Adrenal gland (tissue), 5 donors: ENCODE results near the gene BTN3A1.

Source experiments
- POLR2A ChIP-seq, 2 donors: fragments of 450-650 bp; IDR thresholded peaks; one replicate each; pipeline ENCODE4 v1.6.1; 2017; ENCODE audit warnings: antibody characterized with exemption in 2 of 2, mild to moderate bottlenecking in 2 of 2, moderate library complexity in 1 of 2
- TF ChIP-seq, protein P1 (sequence below), 6 experiments: fragments of 450-650 bp in 4 of 6; fragments of 200-600 bp in 2 of 6; sonication (generic) in 1 of 6; IDR thresholded peaks; 1 replicate in 5 of 6; 2 replicates in 1 of 6; pipeline versions ENCODE4 v1.5.1 to v1.8.0; 2016 to 2021; ENCODE audit warnings: antibody characterized with exemption in 6 of 6, mild to moderate bottlenecking in 2 of 6, moderate library complexity in 1 of 6
- donor health status: DM: no; HTN: no; CAD: no.

DNA sequence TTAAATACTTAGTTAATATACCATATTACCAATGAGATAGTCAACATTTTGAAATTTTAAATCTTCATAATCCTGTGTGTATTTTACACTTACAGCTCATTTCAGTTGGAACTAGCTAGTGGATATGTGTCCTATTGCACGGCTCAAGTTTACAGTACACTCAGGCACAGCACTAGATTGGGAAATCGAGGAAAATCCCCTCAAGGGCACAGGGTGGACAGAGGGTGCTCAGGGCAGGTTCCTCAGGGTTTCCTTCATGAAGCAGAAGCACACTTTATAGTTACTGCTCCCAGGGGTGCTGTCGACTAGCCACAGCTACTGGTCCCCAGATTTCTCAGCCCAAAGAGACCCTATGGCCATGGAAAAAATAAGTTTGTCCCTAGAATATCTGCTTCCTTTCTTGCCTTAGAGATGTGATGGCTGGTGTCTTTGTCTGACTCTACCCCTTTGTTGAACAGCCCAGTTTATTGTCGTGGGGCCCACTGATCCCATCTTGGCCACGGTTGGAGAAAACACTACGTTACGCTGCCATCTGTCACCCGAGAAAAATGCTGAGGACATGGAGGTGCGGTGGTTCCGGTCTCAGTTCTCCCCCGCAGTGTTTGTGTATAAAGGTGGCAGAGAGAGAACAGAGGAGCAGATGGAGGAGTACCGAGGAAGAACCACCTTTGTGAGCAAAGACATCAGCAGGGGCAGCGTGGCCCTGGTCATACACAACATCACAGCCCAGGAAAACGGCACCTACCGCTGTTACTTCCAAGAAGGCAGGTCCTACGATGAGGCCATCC, 57.1 kb downstream of the BTN3A1 start:
- TF ChIP-seq, protein P1, sequence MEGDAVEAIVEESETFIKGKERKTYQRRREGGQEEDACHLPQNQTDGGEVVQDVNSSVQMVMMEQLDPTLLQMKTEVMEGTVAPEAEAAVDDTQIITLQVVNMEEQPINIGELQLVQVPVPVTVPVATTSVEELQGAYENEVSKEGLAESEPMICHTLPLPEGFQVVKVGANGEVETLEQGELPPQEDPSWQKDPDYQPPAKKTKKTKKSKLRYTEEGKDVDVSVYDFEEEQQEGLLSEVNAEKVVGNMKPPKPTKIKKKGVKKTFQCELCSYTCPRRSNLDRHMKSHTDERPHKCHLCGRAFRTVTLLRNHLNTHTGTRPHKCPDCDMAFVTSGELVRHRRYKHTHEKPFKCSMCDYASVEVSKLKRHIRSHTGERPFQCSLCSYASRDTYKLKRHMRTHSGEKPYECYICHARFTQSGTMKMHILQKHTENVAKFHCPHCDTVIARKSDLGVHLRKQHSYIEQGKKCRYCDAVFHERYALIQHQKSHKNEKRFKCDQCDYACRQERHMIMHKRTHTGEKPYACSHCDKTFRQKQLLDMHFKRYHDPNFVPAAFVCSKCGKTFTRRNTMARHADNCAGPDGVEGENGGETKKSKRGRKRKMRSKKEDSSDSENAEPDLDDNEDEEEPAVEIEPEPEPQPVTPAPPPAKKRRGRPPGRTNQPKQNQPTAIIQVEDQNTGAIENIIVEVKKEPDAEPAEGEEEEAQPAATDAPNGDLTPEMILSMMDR (IDR thresholded peaks at IDR 0.05): no peak
- TF ChIP-seq POLR2A (IDR thresholded peaks at IDR 0.05): no peak
